Peyer's patch (tissue), 4 donors: ENCODE measurements around the gene G6PC3. TPM values are rescaled to one million over a fixed set of nuclear protein-coding genes. Genes with fewer than 3 reads are reported as not detected.

Experiments used
- DNase-seq, 3 donors: peaks; one replicate each; pipeline ENCODE4 v3.0.0-alpha.2; 2017 to 2019
- H3K27ac ChIP-seq, 4 donors: fragments of 200-600 bp; sonication (generic); one replicate each; pipeline ENCODE4 v1.5.1; 2016 to 2019
- H3K27me3 ChIP-seq, 2 donors: fragments of 200-600 bp; sonication (generic); one replicate each; pipeline ENCODE4 v1.5.1; 2019
- H3K36me3 ChIP-seq, 3 donors: fragments of 200-600 bp; sonication (generic); one replicate each; pipeline ENCODE4 v1.5.1; 2016 to 2019
- H3K4me1 ChIP-seq, 4 donors: fragments of 200-600 bp; sonication (generic); one replicate each; pipeline ENCODE4 v1.5.1; 2016 to 2019
- H3K4me3 ChIP-seq, 4 donors: fragments of 200-600 bp; sonication (generic); 1 replicate in 3 of 4; 2 replicates in 1 of 4; pipeline ENCODE4 v1.5.1; 2016 to 2019; ENCODE audit warnings: mild to moderate bottlenecking in 1 of 4
- H3K9me3 ChIP-seq, 4 donors: fragments of 200-600 bp; sonication (generic); one replicate each; pipeline ENCODE4 v1.5.1; 2016 to 2019; ENCODE audit warnings: mild to moderate bottlenecking in 1 of 4
- CTCF ChIP-seq, 6 experiments: fragments of 450-650 bp in 4 of 6; fragments of 200-600 bp in 2 of 6; sonication (generic) in 1 of 6; IDR thresholded peaks; one replicate each; pipeline ENCODE4 v1.5.1; 2017 to 2019; ENCODE audit warnings: antibody characterized with exemption in 6 of 6, mild to moderate bottlenecking in 3 of 6, moderate library complexity in 1 of 6
- POLR2A ChIP-seq, 2 donors: fragments of 450-650 bp; IDR thresholded peaks; one replicate each; pipeline ENCODE4 v1.5.1; 2017; ENCODE audit warnings: antibody characterized with exemption in 2 of 2, mild to moderate bottlenecking in 2 of 2, moderate library complexity in 2 of 2
- total RNA-seq, 4 donors: library from RNA; depleted of rRNA; stranded (reverse); fragments of >200 nt; gene quantifications; one replicate each; pipeline ENCODE4 v1.1.0, GENCODE V29; 2016

The G6PC3 gene
- total RNA-seq, 4 donors from 2014 or later = 8.3 to 48.9 (median 33.8) TPM

DNA sequence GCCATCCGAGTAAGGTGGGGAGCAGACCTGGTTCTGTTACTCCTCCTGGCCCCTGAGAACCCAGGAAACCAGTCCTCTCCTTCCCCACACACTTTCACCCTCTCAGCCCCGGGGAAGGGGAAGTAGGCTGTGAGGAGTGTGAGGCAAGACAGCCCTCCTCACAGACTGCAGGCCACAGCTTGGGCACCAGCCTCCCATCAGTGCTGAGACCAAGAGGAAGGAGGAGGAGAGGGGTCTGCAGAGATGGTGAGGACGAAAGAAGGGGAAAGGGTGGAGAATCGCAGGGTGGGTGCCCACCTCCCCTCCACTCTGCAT, 7.0 kb downstream of the G6PC3 start:
- no peak for DNase-seq
- H3K4me3 ChIP-seq = no peak overlapping the region
- no peak overlapping the region for H3K27ac ChIP-seq
- no peaks in the 10 kb centered on the region for H3K4me1 ChIP-seq
- H3K27me3 ChIP-seq = no peaks in the 10 kb centered on the region
- no peak for TF ChIP-seq CTCF (IDR thresholded peaks at IDR 0.05)
- no peak for TF ChIP-seq POLR2A (IDR thresholded peaks at IDR 0.05)
- no peaks in the 10 kb centered on the region for H3K9me3 ChIP-seq
- H3K36me3 ChIP-seq = peaks cover 0 to 66% (median 0%) of the 10 kb centered on the region in 3 donors

DNA sequence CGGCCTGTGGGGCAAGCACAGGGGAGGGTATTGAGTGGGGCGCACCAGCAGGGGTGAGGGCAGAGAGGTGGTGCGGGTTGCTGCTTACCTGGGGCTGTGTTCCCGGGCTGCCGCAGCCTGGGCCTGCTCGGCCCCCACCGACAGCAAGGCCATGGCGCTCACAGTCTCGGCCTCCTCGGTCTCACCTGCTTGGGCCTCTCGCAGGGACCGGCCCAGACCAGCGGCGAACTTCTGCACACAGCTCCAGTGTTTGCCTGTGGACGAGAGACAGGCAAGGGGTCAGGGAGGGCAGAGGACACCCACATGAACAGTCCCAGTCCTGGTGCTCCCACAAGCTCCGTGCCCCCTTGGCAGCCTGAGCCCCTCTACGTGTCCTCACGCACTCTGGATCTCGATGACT, 7.9 kb downstream of the G6PC3 start:
- no peaks in the 10 kb centered on the region for H3K9me3 ChIP-seq
- H3K27ac ChIP-seq = no peak overlapping the region
- H3K4me1 ChIP-seq = no peaks in the 10 kb centered on the region
- peaks cover 0 to 73% (median 0%) of the 10 kb centered on the region in 3 donors for H3K36me3 ChIP-seq
- no peaks in the 10 kb centered on the region for H3K27me3 ChIP-seq
- no peak overlapping the region for H3K4me3 ChIP-seq
- TF ChIP-seq POLR2A (IDR thresholded peaks at IDR 0.05) (no peak), CTCF (IDR thresholded peaks at IDR 0.05) (no peak)
- no peak for DNase-seq

DNA sequence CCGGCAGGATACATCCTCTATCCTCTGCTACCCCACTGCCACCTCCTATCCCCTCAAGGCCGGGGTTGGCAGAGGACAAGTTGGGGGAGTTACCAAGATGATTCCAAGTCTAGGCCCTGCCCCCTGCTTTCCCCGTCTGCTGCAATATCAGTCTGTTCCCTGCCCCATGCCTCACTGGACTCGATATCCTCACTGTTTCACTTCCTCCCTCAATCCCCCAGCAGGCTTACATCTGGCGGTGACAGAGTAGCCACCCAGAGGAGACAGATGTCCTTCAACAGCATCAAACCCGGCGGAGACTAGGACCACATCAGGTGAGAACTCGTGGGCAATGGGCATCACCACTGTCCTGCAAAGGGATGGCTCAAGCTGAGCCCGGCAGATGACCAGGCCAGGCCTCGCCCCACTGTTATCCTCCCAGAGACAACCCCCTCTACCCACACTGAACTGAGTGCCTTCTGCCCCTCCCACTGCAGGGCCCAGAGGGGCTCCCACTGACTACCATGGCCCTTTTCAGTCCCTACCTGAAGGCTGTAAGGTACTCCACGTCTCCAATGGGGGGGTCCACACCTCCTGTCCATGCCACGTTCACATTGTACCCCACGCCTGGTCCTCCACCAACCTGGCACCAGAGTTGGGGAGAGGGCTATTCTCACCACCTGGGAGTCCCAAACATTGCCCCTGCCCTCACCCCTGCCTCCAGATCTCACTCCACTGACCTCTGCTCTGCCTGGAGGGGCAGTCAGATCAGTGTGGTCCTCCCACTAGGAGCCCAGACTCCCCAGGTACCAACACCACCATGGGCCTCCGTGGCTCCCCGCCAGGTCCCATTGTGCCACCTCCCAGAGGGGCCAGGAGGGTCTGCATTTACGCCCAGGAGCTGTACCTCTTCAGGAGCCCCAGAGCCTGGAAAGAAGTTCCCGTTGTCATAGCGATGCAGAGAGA, 9.6 kb downstream of the G6PC3 start:
- DNase-seq = no peak
- Histone ChIP-seq H3K4me1 (no peaks in the 10 kb centered on the region), H3K27me3 (no peaks in the 10 kb centered on the region), H3K4me3 (no peak overlapping the region), H3K36me3 (peaks cover 0 to 73% (median 0%) of the 10 kb centered on the region in 3 donors), H3K9me3 (no peaks in the 10 kb centered on the region), H3K27ac (no peak overlapping the region)
- TF ChIP-seq POLR2A (IDR thresholded peaks at IDR 0.05) (no peak), CTCF (IDR thresholded peaks at IDR 0.05) (no peak)

GRCh38 chr17:44081681-44082080, 11.1 kb downstream of the G6PC3 start:
- H3K4me1 ChIP-seq = no peaks in the 10 kb centered on the region
- H3K27ac ChIP-seq = no peak overlapping the region
- no peak for TF ChIP-seq POLR2A (IDR thresholded peaks at IDR 0.05)
- TF ChIP-seq CTCF (IDR thresholded peaks at IDR 0.05) = no peak
- H3K9me3 ChIP-seq = no peaks in the 10 kb centered on the region
- no peak for DNase-seq
- no peaks in the 10 kb centered on the region for H3K27me3 ChIP-seq
- peaks cover 0 to 68% (median 0%) of the 10 kb centered on the region in 3 donors for H3K36me3 ChIP-seq
- H3K4me3 ChIP-seq = no peak overlapping the region

DNA sequence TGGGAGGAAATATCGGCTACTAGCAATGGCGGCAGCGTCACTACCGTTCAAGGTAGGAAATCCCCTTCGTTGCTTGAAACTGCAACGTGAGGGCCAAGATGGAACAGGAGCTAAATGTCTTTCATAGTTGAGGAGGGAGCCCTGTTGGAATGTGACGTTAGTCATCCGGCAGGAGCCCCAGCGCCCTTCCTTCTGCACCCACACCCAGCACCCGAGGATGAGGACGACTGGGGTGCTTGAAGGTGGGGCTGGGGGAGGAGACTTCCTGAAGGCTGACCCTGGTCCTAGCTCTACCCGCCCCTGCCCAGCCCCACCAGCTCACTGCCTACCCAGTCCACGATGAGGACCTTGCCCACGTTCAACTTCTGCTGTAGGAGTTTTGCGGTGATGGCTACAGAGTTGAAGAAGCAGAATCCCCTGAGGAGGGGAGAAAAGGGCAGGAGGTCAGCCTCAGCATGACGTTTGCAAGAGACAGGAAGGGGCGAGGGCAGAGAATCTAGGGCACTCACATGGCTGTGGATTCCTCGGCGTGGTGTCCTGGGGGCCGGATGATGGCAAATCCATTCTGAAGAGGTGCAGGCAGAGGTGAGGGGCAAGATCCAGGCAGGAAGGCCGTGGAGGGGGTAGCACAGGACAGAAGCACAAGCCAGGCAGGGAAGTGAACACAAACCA, 11.9 kb downstream of the G6PC3 start:
- no peak overlapping the region for H3K27ac ChIP-seq
- H3K36me3 ChIP-seq = peaks cover 0 to 68% (median 0%) of the 10 kb centered on the region in 3 donors
- no peak for TF ChIP-seq CTCF (IDR thresholded peaks at IDR 0.05)
- no peak for TF ChIP-seq POLR2A (IDR thresholded peaks at IDR 0.05)
- peaks cover 0 to 6% (median 0%) of the 10 kb centered on the region in 4 donors for H3K4me1 ChIP-seq
- H3K4me3 ChIP-seq = no peak overlapping the region
- no peaks in the 10 kb centered on the region for H3K27me3 ChIP-seq
- no peak for DNase-seq
- H3K9me3 ChIP-seq = no peaks in the 10 kb centered on the region
